ENCODE measurements around the gene SHROOM4. TPM values are rescaled to one million over a fixed set of nuclear protein-coding genes. Genes with fewer than 3 reads are reported as not detected.
A peak's percentile ranks its signal among the peaks of the same experiment; 100 is the strongest.

The SHROOM4 gene
- total RNA-seq, 4 donors from 2014 or later = 4.6 to 14.1 (median 11.4) TPM

DNA sequence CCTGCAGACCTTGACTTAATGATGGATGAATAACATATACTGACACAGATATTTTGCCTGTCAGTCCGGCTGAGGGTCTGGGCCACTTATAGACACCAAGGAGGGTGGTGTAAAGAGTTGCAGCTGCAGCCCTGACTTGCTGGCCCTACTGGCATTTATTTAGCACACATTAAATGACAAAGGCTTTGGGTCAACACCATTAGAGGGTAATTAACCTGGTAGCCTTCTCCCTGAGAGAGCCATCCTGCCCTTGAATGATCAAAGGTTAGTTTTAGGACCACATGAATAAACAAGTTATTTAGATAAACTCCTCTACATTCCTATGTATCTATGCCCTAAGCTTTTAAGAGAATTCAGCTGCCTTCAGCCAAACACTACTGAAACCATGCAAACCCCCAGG lies 232.6 kb downstream of the SHROOM4 start:
- H3K9me3 ChIP-seq = no peaks in the 10 kb centered on the region
- no peak overlapping the region for H3K4me3 ChIP-seq
- H3K36me3 ChIP-seq = no peaks in the 10 kb centered on the region
- peaks cover 0 to 11% of the 10 kb centered on the region in 2 donors for H3K27me3 ChIP-seq
- H3K4me1 ChIP-seq = no peaks in the 10 kb centered on the region
- WGBS, 2 donors = 71 to 89% methylated on average over 1 of the region's 1 CpG
- no peak for DNase-seq (ENCODE audit: low spot score in 2 of 2)
- H3K27ac ChIP-seq = no peak overlapping the region
- TF ChIP-seq, protein P1, sequence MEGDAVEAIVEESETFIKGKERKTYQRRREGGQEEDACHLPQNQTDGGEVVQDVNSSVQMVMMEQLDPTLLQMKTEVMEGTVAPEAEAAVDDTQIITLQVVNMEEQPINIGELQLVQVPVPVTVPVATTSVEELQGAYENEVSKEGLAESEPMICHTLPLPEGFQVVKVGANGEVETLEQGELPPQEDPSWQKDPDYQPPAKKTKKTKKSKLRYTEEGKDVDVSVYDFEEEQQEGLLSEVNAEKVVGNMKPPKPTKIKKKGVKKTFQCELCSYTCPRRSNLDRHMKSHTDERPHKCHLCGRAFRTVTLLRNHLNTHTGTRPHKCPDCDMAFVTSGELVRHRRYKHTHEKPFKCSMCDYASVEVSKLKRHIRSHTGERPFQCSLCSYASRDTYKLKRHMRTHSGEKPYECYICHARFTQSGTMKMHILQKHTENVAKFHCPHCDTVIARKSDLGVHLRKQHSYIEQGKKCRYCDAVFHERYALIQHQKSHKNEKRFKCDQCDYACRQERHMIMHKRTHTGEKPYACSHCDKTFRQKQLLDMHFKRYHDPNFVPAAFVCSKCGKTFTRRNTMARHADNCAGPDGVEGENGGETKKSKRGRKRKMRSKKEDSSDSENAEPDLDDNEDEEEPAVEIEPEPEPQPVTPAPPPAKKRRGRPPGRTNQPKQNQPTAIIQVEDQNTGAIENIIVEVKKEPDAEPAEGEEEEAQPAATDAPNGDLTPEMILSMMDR (IDR thresholded peaks at IDR 0.05) = no peak
- TF ChIP-seq EP300 (IDR thresholded peaks at IDR 0.05) (no peak), POLR2A (IDR thresholded peaks at IDR 0.05) (no peak)

DNA sequence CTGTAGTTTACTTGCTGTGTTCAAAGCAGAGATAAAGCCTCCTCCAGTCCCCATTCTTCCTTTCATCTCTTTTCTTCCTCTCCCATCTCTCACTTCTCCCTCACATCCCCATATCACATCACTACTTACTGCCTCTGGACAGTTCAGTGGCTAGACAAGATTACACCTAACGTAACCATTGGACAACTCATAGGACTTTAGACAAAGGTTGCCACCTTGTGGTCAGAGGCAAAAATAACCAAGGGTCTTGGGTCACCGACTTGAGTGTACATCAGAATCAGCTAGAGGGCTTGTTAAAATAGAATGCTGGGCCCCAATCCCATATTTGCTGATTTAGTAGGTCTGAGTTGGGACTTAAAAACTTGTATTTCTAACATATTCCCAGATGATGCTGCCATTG lies 234.0 kb downstream of the SHROOM4 start:
- no peaks in the 10 kb centered on the region for H3K9me3 ChIP-seq
- H3K4me1 ChIP-seq = no peaks in the 10 kb centered on the region
- DNase-seq (ENCODE audit: low spot score in 2 of 2) = peak in 1 of 2 donors; percentile 7
- WGBS, 2 donors = 0 to 15% methylated on average over 2 of the region's 2 CpGs
- no peak overlapping the region for H3K4me3 ChIP-seq
- H3K27ac ChIP-seq = no peak overlapping the region
- H3K36me3 ChIP-seq = no peaks in the 10 kb centered on the region
- peaks cover 0 to 11% of the 10 kb centered on the region in 2 donors for H3K27me3 ChIP-seq
- TF ChIP-seq POLR2A (IDR thresholded peaks at IDR 0.05) (no peak), EP300 (IDR thresholded peaks at IDR 0.05) (no peak)
- TF ChIP-seq, protein P1 (IDR thresholded peaks at IDR 0.05) = peak in 4 of 5 experiments; percentile 29 to 50 (median 32)

DNA sequence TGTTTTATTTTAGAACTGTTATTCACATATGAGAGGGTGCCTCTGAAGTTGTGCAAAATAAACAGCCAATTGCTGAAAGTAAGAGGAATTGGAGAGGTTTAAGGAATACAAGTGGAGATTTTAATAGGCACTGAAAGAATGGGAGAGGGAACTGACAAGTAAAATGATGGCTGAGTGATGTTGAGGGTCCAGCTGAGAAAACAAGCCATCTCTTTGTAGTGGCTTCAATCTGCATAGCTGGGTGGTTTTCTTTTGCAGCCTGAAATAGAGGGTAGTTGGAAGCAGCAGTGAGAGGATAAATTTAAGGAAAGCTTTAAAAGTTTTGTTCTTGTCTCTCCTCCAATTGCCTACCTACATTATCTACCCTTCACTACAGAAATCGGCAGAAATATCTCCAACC lies 236.7 kb downstream of the SHROOM4 start:
- Histone ChIP-seq H3K9me3 (no peaks in the 10 kb centered on the region), H3K27ac (no peak overlapping the region), H3K27me3 (peaks cover 0 to 11% of the 10 kb centered on the region in 2 donors), H3K4me1 (no peaks in the 10 kb centered on the region), H3K4me3 (no peak overlapping the region), H3K36me3 (no peaks in the 10 kb centered on the region)
- DNase-seq (ENCODE audit: low spot score in 2 of 2) = no peak
- TF ChIP-seq, protein P1 (IDR thresholded peaks at IDR 0.05) = no peak
- TF ChIP-seq POLR2A (IDR thresholded peaks at IDR 0.05) (no peak), EP300 (IDR thresholded peaks at IDR 0.05) (no peak)
- WGBS, 2 donors = 43 to 71% methylated on average over 1 of the region's 1 CpG

DNA sequence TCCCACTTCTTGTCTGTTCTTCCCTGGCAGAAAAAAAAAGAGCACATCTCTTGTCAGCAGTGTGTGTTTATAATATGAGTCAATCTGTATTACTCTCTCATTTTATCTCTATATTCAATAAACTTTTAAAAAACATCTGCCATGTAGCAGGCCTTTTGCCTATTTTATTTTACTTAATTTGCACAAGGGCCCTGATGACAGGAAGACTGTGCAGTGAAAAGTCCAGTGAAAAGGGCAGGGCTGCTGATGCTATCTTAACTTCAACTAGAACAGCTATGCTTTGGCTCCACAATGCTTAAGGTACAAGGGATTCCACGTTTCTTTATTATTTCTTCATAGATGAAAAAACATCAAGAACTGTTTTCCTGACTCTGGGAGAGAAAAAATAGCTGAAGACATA lies 246.4 kb downstream of the SHROOM4 start:
- Histone ChIP-seq H3K27ac (no peak overlapping the region), H3K27me3 (no peaks in the 10 kb centered on the region)
- 11 to 17% methylated on average over 1 of the region's 1 CpG for WGBS, 2 donors

DNA sequence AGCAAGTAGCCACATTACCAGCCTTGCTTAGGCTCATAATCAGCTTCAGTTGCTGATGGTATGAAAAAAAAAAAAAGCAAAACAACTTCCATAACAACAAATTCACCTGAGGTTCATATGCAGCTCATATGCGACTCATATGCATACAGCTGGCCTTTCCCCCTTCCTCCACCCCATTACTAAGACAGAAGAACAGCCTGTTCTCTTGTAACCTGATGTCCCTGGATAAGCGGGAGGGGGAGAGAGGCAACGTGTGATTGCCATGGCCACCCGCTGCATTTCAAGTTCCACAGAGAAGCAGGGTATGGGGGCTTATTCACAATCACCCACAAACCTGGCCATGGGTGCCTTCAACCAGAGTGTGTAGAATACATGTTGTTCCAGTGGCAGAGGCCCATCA lies 248.3 kb downstream of the SHROOM4 start:
- Histone ChIP-seq H3K27me3 (no peaks in the 10 kb centered on the region), H3K36me3 (no peaks in the 10 kb centered on the region), H3K27ac (no peak overlapping the region), H3K9me3 (no peaks in the 10 kb centered on the region), H3K4me3 (no peak overlapping the region), H3K4me1 (no peaks in the 10 kb centered on the region)
- no peak for TF ChIP-seq POLR2A (IDR thresholded peaks at IDR 0.05)
- TF ChIP-seq, protein P1 (IDR thresholded peaks at IDR 0.05) = no peak
- TF ChIP-seq EP300 (IDR thresholded peaks at IDR 0.05) = no peak
- WGBS, 2 donors = 54 to 71% methylated on average over 4 of the region's 4 CpGs
- DNase-seq (ENCODE audit: low spot score in 2 of 2) = no peak

More for the DNA sequence above, 246.4 kb downstream of the SHROOM4 start:
- Histone ChIP-seq H3K9me3 (no peaks in the 10 kb centered on the region), H3K36me3 (no peaks in the 10 kb centered on the region), H3K4me3 (no peak overlapping the region), H3K4me1 (no peaks in the 10 kb centered on the region)
- DNase-seq (ENCODE audit: low spot score in 2 of 2) = no peak
- no peak for TF ChIP-seq POLR2A (IDR thresholded peaks at IDR 0.05)
- TF ChIP-seq, protein P1 (IDR thresholded peaks at IDR 0.05) = no peak
- TF ChIP-seq EP300 (IDR thresholded peaks at IDR 0.05) = no peak

Small RNAs within 50 kb of the gene (small RNA-seq; reads per million reads assigned to genes)
- not detected for gene RNU6-935P

Other genes starting within 250 kb of the SHROOM4 start
- gene BMP15, start 96.5 kb upstream of the SHROOM4 start, total RNA-seq = not detected